Kidney (tissue), 14 donors: ENCODE results near the gene ZNF467. TPM values are rescaled to one million over a fixed set of nuclear protein-coding genes. Genes with fewer than 3 reads are reported as not detected.

Source experiments
- DNase-seq, 5 donors: peaks; one replicate each; pipeline ENCODE4 v3.0.0-alpha.2; 2013 to 2020
- FAIRE-seq: peaks from 2 replicates; lab custom pipeline; 2012; peaks lifted over from hg19 to GRCh38; lab: Jason Lieb, UNC
- H3K27ac ChIP-seq, 2 donors: one replicate each; pipeline ENCODE4 v1.7.0; 2013; ENCODE audit warnings: low read depth in 2 of 2, low read length in 2 of 2, inconsistent platforms in 1 of 2
- H3K27me3 ChIP-seq: one replicate; pipeline ENCODE4 v1.7.1; 2013; ENCODE audit warnings: low read length, inconsistent platforms; ENCODE audit not compliant: control insufficient read depth, insufficient read depth
- H3K36me3 ChIP-seq, 3 donors: one replicate each; pipeline versions ENCODE4 v1.7.0 to v1.7.1; 2013; ENCODE audit warnings: low read length in 3 of 3, control low read depth in 1 of 3, inconsistent platforms in 1 of 3; ENCODE audit not compliant: insufficient read depth in 3 of 3, control insufficient read depth in 2 of 3
- H3K4me1 ChIP-seq, 3 donors: one replicate each; pipeline versions ENCODE4 v1.7.0 to v1.7.1; 2013; ENCODE audit warnings: low read length in 3 of 3, inconsistent platforms in 1 of 3, low read depth in 1 of 3; ENCODE audit not compliant: control insufficient read depth in 2 of 3, insufficient read depth in 2 of 3
- H3K4me3 ChIP-seq, 3 donors: one replicate each; pipeline versions ENCODE4 v1.7.0 to v1.8.1; 2013; ENCODE audit warnings: low read length in 3 of 3, control low read depth in 1 of 3, inconsistent platforms in 1 of 3
- H3K9ac ChIP-seq, 3 donors: one replicate each; pipeline versions ENCODE4 v1.7.0 to v1.7.1; 2013; ENCODE audit warnings: low read length in 3 of 3, control low read depth in 1 of 3, inconsistent platforms in 1 of 3
- H3K9me3 ChIP-seq, 3 donors: one replicate each; pipeline versions ENCODE4 v1.7.0 to v1.7.1; 2013; ENCODE audit warnings: low read length in 3 of 3, control low read depth in 1 of 3, inconsistent platforms in 1 of 3; ENCODE audit not compliant: control insufficient read depth in 2 of 3, insufficient read depth in 1 of 3
- CTCF ChIP-seq: IDR thresholded peaks from 3 replicates; pipeline ENCODE4 v1.5.1; 2012; ENCODE audit warnings: mild to moderate bottlenecking, moderate library complexity, borderline replicate concordance; ENCODE audit not compliant: insufficient read depth; ENCODE audit errors: extremely low read depth
- intact Hi-C: fragments of 100-400 bp; cut with DNase I; formaldehyde crosslinking; loops from one replicate; pipeline ENCODE4 v1.11.1; 2022
- polyA plus RNA-seq: library from polyadenylated mRNA; stranded (reverse); fragments of 350-450 nt; fragmentation: Illumina TruSeq; extraction: RNeasy Lipid Tissue Mini Kit (QIAGEN cat#74804); gene quantifications from one replicate; pipeline ENCODE4 v1.2.3, GENCODE V29; 2014; ENCODE audit warnings: low read depth, low replicate concordance; ENCODE audit not compliant: insufficient read depth
- total RNA-seq: library from RNA; stranded (reverse); fragmentation: NEBNext Ultra II Directional; extraction: Animal tissue kit (Norgen Biotek cat#: 25700); gene quantifications from one replicate; pipeline ENCODE4 v1.2.1, GENCODE V29; 2021
- donor health status: control.
- donor health status: control.
- donor health status: control.
- donor health status: control.
- donor health status: control.
- donor health status: DM: yes; HTN: yes; CAD: no.
- donor health status: Normal renal cell carcinoma (clear cell type).

The ZNF467 gene
- total and polyA plus RNA-seq, 2 donors from 2014 or later: 15.0 to 24.5 TPM

DNA sequence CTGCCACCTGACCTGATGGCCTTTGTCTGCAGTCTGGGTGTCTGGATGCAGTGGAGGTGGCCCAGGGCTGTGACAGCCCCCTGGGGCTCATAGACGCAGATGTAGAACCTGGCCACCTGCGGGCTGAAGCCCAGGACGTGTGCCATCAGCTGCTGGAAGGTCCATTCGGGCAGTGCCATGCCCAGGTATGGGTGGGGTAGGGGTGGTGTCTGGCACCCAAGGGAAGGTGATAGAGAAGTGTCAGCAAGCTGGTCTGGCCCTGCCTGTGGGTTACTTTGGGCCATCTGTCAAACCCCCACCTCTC lies 6.1 kb upstream of the ZNF467 start:
- intact Hi-C loops: no loop called here
- Histone ChIP-seq H3K9ac (no peak overlapping the region), H3K27ac (no peak overlapping the region), H3K36me3 (no peaks in the 10 kb centered on the region), H3K9me3 (no peaks in the 10 kb centered on the region), H3K4me1 (peaks cover 0 to 8% (median 2%) of the 10 kb centered on the region in 3 donors), H3K27me3 (no peaks in the 10 kb centered on the region), H3K4me3 (no peak overlapping the region)
- no peak for TF ChIP-seq CTCF
- FAIRE-seq (no peak), DNase-seq (peak in 1 of 5 donors; percentile 53)

DNA sequence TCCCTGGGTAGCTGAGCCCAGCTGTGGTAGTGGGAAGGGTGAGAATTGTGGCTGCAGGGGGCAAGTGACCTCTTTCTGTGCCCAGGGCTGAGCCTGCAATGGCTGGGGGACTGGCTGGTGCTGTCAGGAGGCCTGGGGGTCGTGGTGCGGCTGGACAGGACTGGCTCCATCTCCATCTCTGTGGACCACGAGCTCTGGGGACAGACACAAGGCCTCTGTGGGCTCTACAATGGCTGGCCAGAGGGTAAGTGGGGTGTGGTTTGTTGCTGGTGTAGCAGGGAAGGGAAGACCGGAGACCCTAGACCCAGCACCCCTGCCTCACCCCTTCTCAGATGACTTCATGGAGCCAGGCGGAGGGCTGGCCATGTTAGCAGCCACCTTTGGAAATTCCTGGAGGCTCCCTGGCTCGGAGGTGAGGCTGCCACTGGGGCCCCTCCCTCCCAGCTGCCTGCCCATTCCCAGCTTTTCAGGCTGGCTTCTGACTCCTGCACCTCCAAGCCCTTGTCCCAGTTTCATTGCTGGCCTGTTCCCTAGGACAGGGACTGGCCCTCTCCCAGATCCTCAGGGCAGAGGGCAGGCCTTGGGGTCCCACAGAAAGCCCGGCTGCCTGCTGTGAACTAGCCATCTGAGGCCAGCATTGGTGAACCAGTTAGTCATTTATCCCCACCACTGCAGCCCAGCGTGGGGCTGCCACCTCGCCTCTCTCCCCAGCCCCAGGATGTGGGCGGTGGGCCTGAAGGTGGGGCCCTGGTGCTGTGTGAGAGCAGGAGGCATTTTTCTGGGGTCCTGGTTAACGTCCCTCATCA lies 5.5 kb upstream of the ZNF467 start:
- Histone ChIP-seq H3K27ac (no peak overlapping the region), H3K9me3 (no peaks in the 10 kb centered on the region), H3K9ac (no peak overlapping the region), H3K27me3 (no peaks in the 10 kb centered on the region), H3K4me3 (no peak overlapping the region), H3K36me3 (no peaks in the 10 kb centered on the region), H3K4me1 (peaks cover 0 to 13% (median 5%) of the 10 kb centered on the region in 3 donors)
- DNase-seq: peak in 1 of 5 donors; percentile 59
- TF ChIP-seq CTCF: no peak
- no peak for FAIRE-seq
- intact Hi-C loops: no loop called here

GRCh38 chr7:149778327-149778637 lies 4.9 kb upstream of the ZNF467 start:
- Histone ChIP-seq H3K27ac (no peak overlapping the region), H3K4me3 (no peak overlapping the region), H3K27me3 (no peaks in the 10 kb centered on the region), H3K9ac (no peak overlapping the region), H3K4me1 (peaks cover 0 to 13% (median 5%) of the 10 kb centered on the region in 3 donors), H3K9me3 (no peaks in the 10 kb centered on the region), H3K36me3 (no peaks in the 10 kb centered on the region)
- no peak for FAIRE-seq
- no peak for DNase-seq
- intact Hi-C loops: no loop called here
- no peak for TF ChIP-seq CTCF
